Loucy (cell line): ENCODE results near the gene HELLS.

ENCODE experiments used
- H2AFZ ChIP-seq: fragments of 200-600 bp; sonication (generic); 2 replicates; pipeline ENCODE4 v1.6.0; 2016; ENCODE audit warnings: antibody characterized with exemption, mild to moderate bottlenecking, low read length, moderate library complexity
- H3F3A ChIP-seq: fragments of 200-600 bp; 2 replicates; pipeline ENCODE4 v1.6.0; 2016; ENCODE audit warnings: antibody characterized with exemption, low read depth, mild to moderate bottlenecking
- H3K27me3 ChIP-seq: fragments of 200-600 bp; sonication (generic); 2 replicates; pipeline ENCODE4 v1.6.1; 2014; ENCODE audit warnings: low read length, mild to moderate bottlenecking; ENCODE audit not compliant: insufficient read depth, poor library complexity, severe bottlenecking
- H3K36me3 ChIP-seq: fragments of 200-600 bp; sonication (generic); 2 replicates; pipeline ENCODE4 v1.6.1; 2016; ENCODE audit warnings: low read length; ENCODE audit not compliant: insufficient read depth
- H3K4me1 ChIP-seq: fragments of 200-600 bp; sonication (generic); 2 replicates; pipeline ENCODE4 v1.5.1; 2014; ENCODE audit warnings: low read length, mild to moderate bottlenecking; ENCODE audit not compliant: insufficient read depth, poor library complexity, severe bottlenecking
- H3K4me2 ChIP-seq: fragments of 200-600 bp; sonication (generic); 2 replicates; pipeline ENCODE4 v1.6.0; 2014; ENCODE audit warnings: antibody characterized with exemption, low read length, low read depth, mild to moderate bottlenecking; ENCODE audit not compliant: poor library complexity, severe bottlenecking
- H3K4me3 ChIP-seq: fragments of 200-600 bp; sonication (generic); 2 replicates; pipeline ENCODE4 v1.5.1; 2014; ENCODE audit warnings: low read length, mild to moderate bottlenecking, mixed read lengths; ENCODE audit not compliant: poor library complexity, severe bottlenecking
- H3K79me2 ChIP-seq: fragments of 200-600 bp; sonication (generic); 2 replicates; pipeline ENCODE4 v1.6.1; 2014; ENCODE audit warnings: low read length; ENCODE audit not compliant: insufficient read depth
- H3K9ac ChIP-seq: fragments of 200-600 bp; sonication (generic); 2 replicates; pipeline ENCODE4 v1.6.0; 2014; ENCODE audit warnings: mild to moderate bottlenecking, low read depth, low read length, moderate library complexity; ENCODE audit not compliant: poor library complexity, severe bottlenecking
- H3K9me2 ChIP-seq: fragments of 200-600 bp; sonication (generic); replicated peaks from 2 replicates; pipeline ENCODE4 v1.6.1; 2016; ENCODE audit warnings: low read depth, low read length, mixed read lengths
- H3K9me3 ChIP-seq: fragments of 200-600 bp; sonication (generic); 2 replicates; pipeline ENCODE4 v1.6.1; 2014; ENCODE audit warnings: mild to moderate bottlenecking, antibody characterized with exemption, low read length, low read depth; ENCODE audit not compliant: insufficient read depth
- H4K20me1 ChIP-seq: fragments of 200-600 bp; sonication (generic); 2 replicates; pipeline ENCODE4 v1.6.0; 2014; ENCODE audit warnings: antibody characterized with exemption, low read length, mild to moderate bottlenecking; ENCODE audit not compliant: insufficient read depth, poor library complexity, severe bottlenecking
- EZH2phosphoT487 ChIP-seq: fragments of 200-600 bp; IDR thresholded peaks from 2 replicates; pipeline ENCODE4 v1.6.1; 2018; ENCODE audit warnings: antibody characterized with exemption, mild to moderate bottlenecking, moderate library complexity, borderline replicate concordance
- TF ChIP-seq, protein P1 (sequence below): fragments of 200-600 bp; sonication (generic); conservative IDR thresholded peaks from 2 replicates; pipeline ENCODE4 v1.5.1; 2014; ENCODE audit warnings: mild to moderate bottlenecking, antibody characterized with exemption, low read length

The HELLS gene

DNA sequence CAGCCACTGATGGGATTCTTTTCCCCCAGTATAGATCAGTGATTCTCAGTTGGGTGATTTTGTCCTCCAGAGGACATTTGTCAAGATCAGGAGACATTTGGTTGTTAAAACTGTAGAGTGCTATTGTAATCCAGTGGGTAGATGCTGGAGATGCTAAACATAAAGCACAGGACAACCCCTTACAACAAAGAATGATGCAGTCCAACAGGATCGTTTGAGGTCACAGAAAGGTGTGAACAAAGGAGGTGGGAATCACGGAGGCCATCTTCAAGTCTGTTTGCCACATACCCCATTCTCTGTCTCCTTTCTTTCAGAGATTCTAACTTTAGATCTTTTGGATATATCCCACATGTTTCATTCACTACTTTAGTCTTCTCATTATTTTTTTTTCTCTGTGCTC lies 69.0 kb downstream of the HELLS start:
- no peak overlapping the region for H2AFZ ChIP-seq
- H3K9me3 ChIP-seq: no peaks in the 10 kb centered on the region
- peaks cover 11% of the 10 kb centered on the region for H3K4me1 ChIP-seq
- H3K36me3 ChIP-seq: peaks cover 12% of the 10 kb centered on the region; the same call in 1 of the 2 replicates
- no peaks in the 10 kb centered on the region for H4K20me1 ChIP-seq
- H3K4me2 ChIP-seq: no peak overlapping the region
- no peaks in the 10 kb centered on the region for H3K79me2 ChIP-seq
- H3K27me3 ChIP-seq: no peaks in the 10 kb centered on the region
- no peak overlapping the region for H3K9ac ChIP-seq
- TF ChIP-seq EZH2phosphoT487: no peak
- TF ChIP-seq, protein P1, sequence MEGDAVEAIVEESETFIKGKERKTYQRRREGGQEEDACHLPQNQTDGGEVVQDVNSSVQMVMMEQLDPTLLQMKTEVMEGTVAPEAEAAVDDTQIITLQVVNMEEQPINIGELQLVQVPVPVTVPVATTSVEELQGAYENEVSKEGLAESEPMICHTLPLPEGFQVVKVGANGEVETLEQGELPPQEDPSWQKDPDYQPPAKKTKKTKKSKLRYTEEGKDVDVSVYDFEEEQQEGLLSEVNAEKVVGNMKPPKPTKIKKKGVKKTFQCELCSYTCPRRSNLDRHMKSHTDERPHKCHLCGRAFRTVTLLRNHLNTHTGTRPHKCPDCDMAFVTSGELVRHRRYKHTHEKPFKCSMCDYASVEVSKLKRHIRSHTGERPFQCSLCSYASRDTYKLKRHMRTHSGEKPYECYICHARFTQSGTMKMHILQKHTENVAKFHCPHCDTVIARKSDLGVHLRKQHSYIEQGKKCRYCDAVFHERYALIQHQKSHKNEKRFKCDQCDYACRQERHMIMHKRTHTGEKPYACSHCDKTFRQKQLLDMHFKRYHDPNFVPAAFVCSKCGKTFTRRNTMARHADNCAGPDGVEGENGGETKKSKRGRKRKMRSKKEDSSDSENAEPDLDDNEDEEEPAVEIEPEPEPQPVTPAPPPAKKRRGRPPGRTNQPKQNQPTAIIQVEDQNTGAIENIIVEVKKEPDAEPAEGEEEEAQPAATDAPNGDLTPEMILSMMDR: no peak
- H3K9me2 ChIP-seq: no peaks in the 10 kb centered on the region
- H3K4me3 ChIP-seq: no peak overlapping the region
- no peaks in the 10 kb centered on the region; the same call in 1 of the 2 replicates for H3F3A ChIP-seq

DNA sequence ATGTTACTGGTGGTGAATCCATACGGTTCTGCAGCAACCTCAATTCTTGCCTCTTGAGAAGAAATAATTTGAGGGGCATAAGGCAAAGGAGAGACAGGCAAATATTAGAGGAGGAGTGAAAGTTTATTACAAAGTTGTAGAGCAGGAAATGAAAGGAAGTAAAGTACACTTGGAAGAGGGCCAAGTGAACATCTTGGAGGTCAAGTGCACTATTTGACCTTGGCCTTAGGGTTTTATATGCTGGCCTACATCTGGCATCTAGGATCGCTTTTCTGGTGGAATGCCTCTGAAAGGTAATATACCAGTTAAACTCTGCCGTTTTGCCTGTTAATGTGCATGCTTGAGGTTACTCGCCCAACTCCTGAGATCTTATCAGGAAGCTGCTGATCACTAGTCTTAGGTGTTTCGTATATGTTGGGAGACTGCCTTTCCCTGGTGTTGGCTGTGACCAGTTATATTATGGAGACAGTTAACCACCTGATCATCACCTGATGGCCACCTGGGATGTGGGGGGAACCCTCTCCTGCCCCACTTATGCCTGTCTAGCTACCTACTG lies 71.9 kb downstream of the HELLS start:
- no peaks in the 10 kb centered on the region for H4K20me1 ChIP-seq
- no peaks in the 10 kb centered on the region; the same call in 1 of the 2 replicates for H3F3A ChIP-seq
- peak overlapping the region; percentile 8 for H3K4me3 ChIP-seq
- H3K27me3 ChIP-seq: no peaks in the 10 kb centered on the region
- TF ChIP-seq, protein P1: no peak
- TF ChIP-seq EZH2phosphoT487: no peak
- no peaks in the 10 kb centered on the region for H3K9me3 ChIP-seq
- no peaks in the 10 kb centered on the region for H3K36me3 ChIP-seq
- no peaks in the 10 kb centered on the region for H3K9me2 ChIP-seq
- H2AFZ ChIP-seq: no peak overlapping the region
- peak overlapping the region; percentile 49 for H3K4me2 ChIP-seq
- peaks cover 11% of the 10 kb centered on the region for H3K4me1 ChIP-seq
- no peaks in the 10 kb centered on the region for H3K79me2 ChIP-seq
- H3K9ac ChIP-seq: no peak overlapping the region

GRCh38 chr10:94622666-94623205 lies 77.1 kb downstream of the HELLS start:
- no peaks in the 10 kb centered on the region for H3K36me3 ChIP-seq
- no peaks in the 10 kb centered on the region for H3K9me2 ChIP-seq
- no peaks in the 10 kb centered on the region for H3K9me3 ChIP-seq
- no peak overlapping the region for H2AFZ ChIP-seq
- no peaks in the 10 kb centered on the region for H3K79me2 ChIP-seq
- H3F3A ChIP-seq: no peaks in the 10 kb centered on the region
- H4K20me1 ChIP-seq: no peaks in the 10 kb centered on the region
- no peak overlapping the region for H3K9ac ChIP-seq
- TF ChIP-seq, protein P1: no peak
- no peak for TF ChIP-seq EZH2phosphoT487
- H3K4me2 ChIP-seq: no peak overlapping the region
- H3K4me3 ChIP-seq: no peak overlapping the region
- H3K27me3 ChIP-seq: no peaks in the 10 kb centered on the region
- H3K4me1 ChIP-seq: peaks cover 4% of the 10 kb centered on the region
